DOHH2 (cell line): ENCODE results near the gene GGT7.

ENCODE experiments used
- H3F3A ChIP-seq: fragments of 200-600 bp; sonication (generic), shearing (Covaris generic); 2 replicates; pipeline ENCODE4 v1.6.0; 2016; ENCODE audit warnings: antibody characterized with exemption, mild to moderate bottlenecking; ENCODE audit not compliant: control insufficient read depth, insufficient read depth
- H3K27ac ChIP-seq: fragments of 200-600 bp; sonication (generic); 2 replicates; pipeline ENCODE4 v1.5.1; 2014; ENCODE audit warnings: low read depth, mild to moderate bottlenecking, low read length, moderate library complexity
- H3K27me3 ChIP-seq: fragments of 200-600 bp; sonication (generic); 2 replicates; pipeline ENCODE4 v1.6.1; 2014; ENCODE audit warnings: mild to moderate bottlenecking, low read length, mixed read lengths; ENCODE audit not compliant: control insufficient read depth
- H3K36me3 ChIP-seq: fragments of 200-600 bp; sonication (generic); 2 replicates; pipeline ENCODE4 v1.6.1; 2014; ENCODE audit warnings: mild to moderate bottlenecking, low read length, moderate library complexity, mixed read lengths; ENCODE audit not compliant: control insufficient read depth
- H3K4me1 ChIP-seq: fragments of 200-600 bp; sonication (generic); 2 replicates; pipeline ENCODE4 v1.6.1; 2014; ENCODE audit warnings: mild to moderate bottlenecking, low read length, mixed read lengths; ENCODE audit not compliant: control insufficient read depth
- H3K4me2 ChIP-seq: fragments of 200-600 bp; sonication (generic); 2 replicates; pipeline ENCODE4 v1.6.0; 2014; ENCODE audit warnings: mild to moderate bottlenecking, low read length, moderate library complexity
- H3K4me3 ChIP-seq: fragments of 200-600 bp; sonication (generic); 2 replicates; pipeline ENCODE4 v1.5.1; 2014; ENCODE audit warnings: mild to moderate bottlenecking, low read length, mixed read lengths
- H3K79me2 ChIP-seq: fragments of 200-600 bp; sonication (generic); 2 replicates; pipeline ENCODE4 v1.6.1; 2014; ENCODE audit warnings: mild to moderate bottlenecking, low read length, mixed read lengths; ENCODE audit not compliant: control insufficient read depth
- H3K9me2 ChIP-seq: fragments of 200-600 bp; sonication (generic); replicated peaks from 2 replicates; pipeline ENCODE4 v1.6.1; 2014; ENCODE audit warnings: mild to moderate bottlenecking, low read length, mixed read lengths; ENCODE audit not compliant: control insufficient read depth
- H3K9me3 ChIP-seq: fragments of 200-600 bp; sonication (generic); 2 replicates; pipeline ENCODE4 v1.6.1; 2014; ENCODE audit warnings: antibody characterized with exemption, low read length, mixed read lengths; ENCODE audit not compliant: control insufficient read depth, insufficient read depth
- H4K20me1 ChIP-seq: fragments of 200-600 bp; sonication (generic); 2 replicates; pipeline ENCODE4 v1.6.0; 2014; ENCODE audit warnings: low read depth, mild to moderate bottlenecking, antibody characterized with exemption, low read length, moderate library complexity; ENCODE audit not compliant: control insufficient read depth, insufficient read depth
- CTCF ChIP-seq: fragments of 200-600 bp; sonication (generic); IDR thresholded peaks from one replicate; pipeline ENCODE4 v1.5.1; 2014; ENCODE audit warnings: antibody characterized with exemption, mild to moderate bottlenecking, low read depth, low read length; ENCODE audit not compliant: poor library complexity, severe bottlenecking
- EZH2phosphoT487 ChIP-seq: fragments of 200-600 bp; sonication (generic); IDR thresholded peaks from 2 replicates; pipeline ENCODE4 v1.6.1; 2017; ENCODE audit warnings: borderline replicate concordance, mild to moderate bottlenecking, antibody characterized with exemption, low read length, moderate library complexity, mixed read lengths

Gene GGT7

GRCh38 chr20:34916774-34917354 is 44.2 kb upstream of the GGT7 start:
- Histone ChIP-seq H3F3A (no peaks in the 10 kb centered on the region), H3K4me3 (no peak overlapping the region), H3K27ac (no peak overlapping the region), H3K4me1 (no peaks in the 10 kb centered on the region), H3K4me2 (no peak overlapping the region), H3K79me2 (no peaks in the 10 kb centered on the region), H3K9me3 (no peaks in the 10 kb centered on the region), H3K27me3 (peaks cover 7% of the 10 kb centered on the region), H3K36me3 (no peaks in the 10 kb centered on the region), H4K20me1 (no peaks in the 10 kb centered on the region), H3K9me2 (no peaks in the 10 kb centered on the region)
- TF ChIP-seq EZH2phosphoT487 (no peak), CTCF (no peak)

- H3K79me2 ChIP-seq = no peaks in the 10 kb centered on the region
- TF ChIP-seq CTCF (no peak), EZH2phosphoT487 (no peak)
- H3K4me3 ChIP-seq = no peak overlapping the region
- no peaks in the 10 kb centered on the region for H3K36me3 ChIP-seq
- no peaks in the 10 kb centered on the region for H4K20me1 ChIP-seq
- H3K27ac ChIP-seq = no peak overlapping the region
- no peaks in the 10 kb centered on the region for H3K9me3 ChIP-seq
- no peaks in the 10 kb centered on the region for H3K9me2 ChIP-seq
- H3F3A ChIP-seq = no peaks in the 10 kb centered on the region
- no peak overlapping the region for H3K4me2 ChIP-seq
- H3K4me1 ChIP-seq = no peaks in the 10 kb centered on the region
- H3K27me3 ChIP-seq = peaks cover 7% of the 10 kb centered on the region
Observed at GRCh38 chr20:34915749-34916455, 43.2 kb upstream of the GGT7 start.

- Histone ChIP-seq H3K27me3 (peaks cover 7% of the 10 kb centered on the region), H4K20me1 (no peaks in the 10 kb centered on the region), H3K9me2 (no peaks in the 10 kb centered on the region), H3K4me2 (no peak overlapping the region), H3K4me1 (no peaks in the 10 kb centered on the region), H3K79me2 (no peaks in the 10 kb centered on the region), H3K9me3 (no peaks in the 10 kb centered on the region), H3K36me3 (no peaks in the 10 kb centered on the region), H3F3A (no peaks in the 10 kb centered on the region), H3K4me3 (no peak overlapping the region), H3K27ac (no peak overlapping the region)
- TF ChIP-seq EZH2phosphoT487 (no peak), CTCF (no peak)
Observed at GRCh38 chr20:34915131-34915530, 42.5 kb upstream of the GGT7 start.
